Diencephalon (tissue), 1 donor: Measurements from ENCODE around the gene YWHAQ. TPM values are rescaled to one million over a fixed set of nuclear protein-coding genes. Genes with fewer than 3 reads are reported as not detected.

Experiments
- small RNA-seq: library from RNA; depleted of rRNA; stranded (forward); fragments of <200 nt; gene quantifications from one replicate; pipeline ENCODE3, GENCODE V24; 2014
- total RNA-seq: library from RNA; depleted of rRNA; stranded (reverse); fragments of >200 nt; gene quantifications from one replicate; pipeline ENCODE4 v1.2.3, GENCODE V29; 2014

The YWHAQ gene
- 830 TPM for total RNA-seq

GRCh38 chr2:9630736-9631552 lies at the start of gene YWHAQ:
TSS of gene YWHAQ (minus strand) at chr2:9630997. CDS start at chr2:9630452, 545 bp downstream.

GRCh38 chr2:9555297-9556120 lies 75.3 kb downstream of the YWHAQ start, which contains the start of gene ADAM17:
TSS of gene ADAM17 (minus strand) at chr2:9555830. CDS start at chr2:9555605, 225 bp downstream.

Small RNA genes lying within 50 kb of the gene (small RNA-seq; reads per million reads assigned to genes)
- gene RF00019, result not detected

Other genes starting within 250 kb of the YWHAQ start
- gene ITGB1BP1, start 207.5 kb downstream of the YWHAQ start, total RNA-seq, result 60.0 TPM
- gene CPSF3, start 207.3 kb downstream of the YWHAQ start, total RNA-seq, result 33.7 TPM
- gene IAH1, start 156.4 kb downstream of the YWHAQ start, total RNA-seq, result 56.5 TPM
- 40.6 TPM for gene ADAM17, start 75.2 kb downstream of the YWHAQ start, total RNA-seq
- gene TAF1B, start 212.5 kb upstream of the YWHAQ start, total RNA-seq, result 45.2 TPM